HG03575 (cell line): ENCODE measurements around the gene DNMBP.
"Not testable (repeated sequence)": the region's sequence is repeated elsewhere in the genome, so short reads cannot be mapped to it uniquely, and the experiment has no call there.

Source experiments
- ATAC-seq: cut with Tn5 transposase; IDR thresholded peaks from one replicate; pipeline ENCODE4 v1.9.1; 2021; ENCODE audit not compliant: unreplicated experiment, insufficient number of reproducible peaks, low FRiP score; ENCODE audit errors: extremely low read depth

The DNMBP gene

DNA sequence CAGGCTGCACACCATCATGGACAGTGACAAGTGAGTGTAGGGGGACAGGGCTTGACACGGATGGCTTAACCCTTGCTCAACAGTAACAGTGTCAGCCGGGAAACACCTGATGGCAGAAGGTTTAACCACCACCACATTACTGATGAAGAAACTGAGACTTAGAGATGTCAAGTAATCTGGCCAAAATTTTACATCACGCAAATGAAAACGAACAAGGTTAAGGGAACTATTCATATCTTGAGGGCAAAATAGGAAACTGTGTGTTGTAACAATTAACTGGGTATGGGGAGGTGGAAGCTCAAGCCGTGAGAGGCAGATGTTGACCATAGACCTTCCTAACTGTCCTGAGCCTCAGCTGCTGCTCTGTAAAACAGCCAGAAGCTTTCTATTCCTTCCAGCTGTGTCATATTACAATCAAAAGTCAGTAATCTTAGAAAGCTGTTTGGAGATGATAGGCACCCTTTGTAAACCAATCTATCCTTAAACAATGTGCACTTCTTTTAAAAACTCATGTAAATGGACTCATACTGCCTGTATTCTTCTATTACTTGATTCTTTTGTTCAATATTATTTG, 158.9 kb downstream of the DNMBP start:
- ATAC-seq, result no peak

DNA sequence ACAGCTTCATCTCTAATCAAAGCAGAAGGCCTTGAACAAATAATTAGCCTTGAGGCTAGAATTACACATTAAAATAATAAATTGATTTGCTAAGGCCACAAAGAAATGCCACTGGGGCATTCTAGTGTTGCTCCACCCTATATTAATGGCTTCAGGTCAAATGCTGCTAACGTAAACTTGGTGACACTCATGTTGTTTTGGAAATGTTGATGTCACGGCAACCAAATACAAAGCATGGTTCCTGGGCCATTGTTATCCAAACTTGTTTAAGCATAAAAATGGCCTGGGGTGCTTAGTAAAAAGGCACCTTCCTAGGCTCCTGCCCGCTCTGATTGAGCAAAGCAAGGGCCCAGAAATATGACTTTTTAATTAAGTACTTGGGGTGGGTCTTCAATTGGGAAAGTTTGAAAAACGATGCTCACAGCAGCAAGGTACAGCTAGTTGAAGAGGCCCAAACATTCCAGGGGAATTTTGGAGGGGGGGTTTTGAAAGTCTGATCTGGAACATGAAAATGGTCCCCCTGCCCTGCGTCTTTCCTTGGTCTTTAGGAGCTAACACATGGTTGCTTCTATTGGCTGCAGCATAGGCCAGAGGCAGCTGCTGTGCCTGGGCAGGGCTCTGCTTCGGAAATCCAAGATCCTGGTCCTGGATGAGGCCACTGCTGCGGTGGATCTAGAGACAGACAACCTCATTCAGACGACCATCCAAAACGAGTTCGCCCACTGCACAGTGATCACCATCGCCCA, 159.6 kb downstream of the DNMBP start:
- no peak for ATAC-seq

DNA sequence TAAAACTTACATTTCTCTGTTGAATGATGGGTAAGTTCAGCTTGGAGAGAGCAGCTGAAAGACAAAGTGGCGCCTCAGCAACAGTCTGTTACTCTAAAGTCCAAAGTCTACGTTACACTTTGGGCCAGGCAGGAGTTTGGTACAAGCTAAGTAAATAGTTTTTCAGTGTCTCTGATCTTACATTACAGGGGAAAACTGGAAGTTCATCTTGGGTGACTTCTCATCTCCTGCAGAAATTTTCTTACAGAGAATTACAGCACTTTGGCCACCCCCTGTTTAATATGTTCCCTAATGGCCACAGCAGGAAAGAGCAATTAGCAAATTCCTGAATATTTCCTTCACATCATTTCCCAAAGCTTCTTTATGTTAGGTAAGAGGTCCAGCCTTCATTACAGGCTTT, 160.2 kb downstream of the DNMBP start:
- no peak for ATAC-seq

DNA sequence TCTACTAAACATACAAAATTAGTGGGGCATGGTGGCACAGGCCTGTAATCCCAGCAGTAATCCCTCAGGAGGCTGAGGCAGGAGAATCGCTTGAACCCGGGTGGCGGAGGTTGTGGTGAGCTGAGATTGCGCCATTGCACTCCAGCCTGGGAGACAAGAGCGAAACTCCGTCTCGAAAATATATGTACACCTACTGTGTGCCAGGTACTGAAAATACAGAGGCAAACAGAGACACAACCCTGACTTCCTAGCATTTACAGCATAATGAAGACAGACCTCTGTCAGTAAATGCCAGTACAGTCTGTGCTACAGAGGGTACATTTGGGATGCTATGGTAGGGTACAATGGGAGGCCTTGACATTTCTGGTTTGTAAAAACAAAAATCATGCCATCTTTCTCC, 160.7 kb downstream of the DNMBP start:
- ATAC-seq, result no peak

DNA sequence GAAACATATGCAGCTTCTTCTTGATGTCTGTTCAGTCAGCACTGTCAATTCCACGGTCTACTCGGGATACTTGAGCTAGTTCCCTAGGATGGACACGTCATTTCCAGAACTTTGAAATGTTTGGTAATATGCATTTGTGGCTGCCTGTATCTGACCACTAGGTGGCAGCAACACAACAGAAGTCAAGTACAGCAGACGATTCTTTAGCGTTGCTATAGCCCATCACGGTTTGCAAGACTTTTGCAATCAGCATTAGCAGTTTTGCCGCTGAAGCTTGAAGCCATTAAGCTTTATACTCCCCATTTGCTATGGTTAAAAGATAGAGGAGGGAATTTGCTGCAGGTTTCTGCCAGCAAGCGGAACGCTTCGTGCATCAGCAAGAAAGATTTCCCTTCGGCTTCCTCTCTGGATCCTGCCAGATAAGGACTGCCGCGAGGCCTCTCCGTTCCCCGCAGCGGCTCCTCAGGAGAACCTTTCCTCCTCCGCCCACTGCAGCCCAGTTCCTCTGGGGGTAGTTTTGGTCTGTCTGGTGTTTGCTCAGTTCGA, 163.8 kb downstream of the DNMBP start:
- no peak for ATAC-seq

DNA sequence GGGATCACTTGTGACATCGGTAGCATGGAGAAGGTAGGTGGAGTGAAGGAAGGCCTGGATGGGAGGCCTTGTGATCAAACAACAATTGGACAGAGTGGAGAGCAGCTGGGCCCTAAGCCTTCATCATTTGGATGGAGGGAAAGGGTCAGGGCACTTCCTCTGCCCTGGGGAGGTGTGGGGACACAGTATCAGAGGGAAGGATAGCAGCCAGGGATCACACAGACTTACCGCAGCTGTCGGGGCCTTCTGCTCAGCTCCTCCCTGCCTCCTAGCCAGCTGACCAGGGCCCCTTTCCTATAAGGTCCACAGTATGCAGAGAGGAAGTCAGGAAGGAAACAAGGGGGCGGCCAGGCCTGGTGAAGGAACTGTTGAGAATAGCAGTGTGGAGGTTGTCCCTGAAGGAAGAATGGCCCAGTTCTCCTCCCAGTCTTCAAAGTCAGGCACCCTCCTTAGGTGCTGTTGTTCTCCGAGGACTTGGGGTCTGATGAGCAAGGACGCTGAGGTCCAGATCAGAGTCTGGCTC, 165.3 kb downstream of the DNMBP start:
- ATAC-seq, result no peak

DNA sequence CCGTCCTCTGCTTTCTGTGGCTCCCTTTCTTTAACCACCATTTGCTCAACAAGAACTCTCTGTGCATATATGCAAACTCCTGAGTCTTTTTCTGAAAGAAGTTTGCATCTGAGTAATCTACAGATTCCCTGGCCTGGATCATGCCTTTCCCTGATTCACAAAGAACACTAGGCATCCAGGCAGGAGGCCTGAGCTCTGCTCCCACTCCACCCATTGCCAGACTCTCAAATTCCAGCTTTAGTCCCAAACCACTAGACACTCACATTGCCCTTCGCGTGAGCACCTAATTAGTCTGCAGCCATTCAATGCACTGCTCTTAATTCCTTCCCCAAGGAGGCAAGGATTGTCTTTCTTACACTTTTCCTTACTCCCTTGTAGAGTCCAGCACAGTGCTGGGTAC, 166.4 kb downstream of the DNMBP start:
- no peak for ATAC-seq

DNA sequence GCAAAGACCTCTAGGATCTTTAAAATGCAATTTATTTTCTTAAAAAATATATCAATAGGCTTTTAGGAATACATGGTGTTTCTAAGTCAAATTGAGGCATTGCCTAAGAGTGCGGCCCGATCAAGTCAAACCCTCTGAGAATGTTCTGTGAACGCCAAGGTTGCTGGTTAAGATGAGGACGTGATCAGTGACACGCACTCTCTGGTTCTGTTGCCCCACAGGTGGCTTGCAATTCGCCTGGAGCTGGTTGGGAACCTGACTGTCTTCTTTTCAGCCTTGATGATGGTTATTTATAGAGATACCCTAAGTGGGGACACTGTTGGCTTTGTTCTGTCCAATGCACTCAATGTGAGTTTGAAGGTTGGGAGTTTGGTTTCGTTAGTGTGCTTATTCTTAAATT, 168.0 kb downstream of the DNMBP start:
- no peak for ATAC-seq

DNA sequence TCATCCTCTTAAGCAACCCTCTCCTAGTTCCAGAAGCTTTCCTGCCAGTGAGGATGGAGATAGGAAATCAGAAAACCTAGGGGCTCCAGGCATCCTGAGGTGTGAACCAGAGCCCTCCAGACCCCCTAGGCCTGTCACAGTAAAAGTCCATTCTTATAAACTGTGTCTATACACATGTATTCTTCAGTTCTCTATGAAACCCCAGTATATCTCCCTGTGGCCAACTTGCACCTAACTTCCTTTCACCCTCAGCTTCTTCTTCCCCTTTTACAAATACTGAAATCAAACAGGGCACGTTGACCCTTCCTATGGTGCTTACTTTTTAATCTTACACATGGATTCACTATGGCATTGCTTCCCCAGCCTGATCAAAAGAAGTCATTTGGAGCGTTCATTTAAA, 168.9 kb downstream of the DNMBP start:
- ATAC-seq, result not testable (repeated sequence)

DNA sequence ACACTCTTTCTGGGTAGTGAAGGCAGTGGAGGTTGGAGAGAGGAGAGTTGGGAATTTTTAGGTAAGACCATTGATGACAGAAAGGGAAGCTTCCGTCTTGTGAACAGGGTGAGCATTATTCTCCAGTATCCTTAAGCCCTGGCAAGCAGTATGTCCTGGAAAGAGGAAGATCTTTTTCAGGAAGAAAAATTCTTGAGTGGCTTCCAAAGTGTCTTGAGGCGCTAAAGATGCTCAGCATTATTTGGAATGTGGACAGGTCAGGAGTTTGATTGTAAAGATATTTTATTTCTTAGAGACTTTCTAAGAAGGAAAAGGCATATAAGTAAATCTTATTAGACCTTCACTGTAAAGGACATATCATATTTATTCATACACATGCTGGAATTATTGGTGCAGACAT, 173.0 kb downstream of the DNMBP start:
- no peak for ATAC-seq

DNA sequence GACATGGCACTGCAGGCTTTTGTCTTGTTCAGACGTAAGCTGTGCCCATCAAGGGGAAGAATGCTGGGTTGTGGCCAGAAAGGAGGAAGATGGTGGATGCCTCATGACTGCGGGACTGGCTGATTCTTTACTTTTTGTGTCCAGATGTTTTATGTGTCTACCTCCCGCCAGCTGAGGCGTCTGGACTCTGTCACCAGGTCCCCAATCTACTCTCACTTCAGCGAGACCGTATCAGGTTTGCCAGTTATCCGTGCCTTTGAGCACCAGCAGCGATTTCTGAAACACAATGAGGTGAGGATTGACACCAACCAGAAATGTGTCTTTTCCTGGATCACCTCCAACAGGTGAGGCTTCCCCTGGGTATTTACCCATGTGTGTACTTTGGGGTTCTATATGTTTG, 173.8 kb downstream of the DNMBP start:
- no peak for ATAC-seq

DNA sequence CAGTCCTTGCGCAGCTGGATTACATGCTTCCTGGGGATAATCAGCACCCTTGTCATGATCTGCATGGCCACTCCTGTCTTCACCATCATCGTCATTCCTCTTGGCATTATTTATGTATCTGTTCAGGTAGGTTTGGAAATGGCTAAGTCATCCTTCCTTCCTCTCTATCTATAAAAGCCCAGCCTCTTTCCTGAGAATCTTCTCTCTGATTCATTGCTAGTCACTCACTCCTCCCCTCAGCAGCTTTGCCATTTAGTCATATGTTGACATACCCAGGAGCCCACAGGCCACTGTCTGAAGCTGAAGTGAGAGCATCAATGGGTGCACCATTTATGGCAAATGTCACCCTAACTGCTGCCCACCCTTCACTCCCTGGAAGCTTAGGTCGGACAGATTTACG, 175.3 kb downstream of the DNMBP start:
- ATAC-seq, result no peak

DNA sequence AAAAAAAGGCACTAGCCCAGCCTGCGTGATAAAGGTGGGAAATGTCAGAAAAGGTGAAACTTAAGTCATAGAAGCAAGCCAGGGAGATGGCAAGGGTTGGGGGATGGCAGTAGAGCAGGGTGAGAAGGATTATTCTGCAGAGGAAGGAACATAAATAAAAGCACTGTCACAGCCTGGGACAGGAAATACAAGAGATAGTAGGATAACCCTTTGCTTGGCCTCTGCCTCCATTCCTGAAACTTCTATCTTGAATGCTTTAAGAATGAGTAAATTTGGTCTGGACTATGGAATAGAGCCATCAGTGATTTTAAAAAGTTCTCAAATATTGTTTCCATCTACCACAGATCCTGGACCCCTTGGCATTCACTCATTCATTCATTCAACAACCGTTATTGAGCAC, 177.3 kb downstream of the DNMBP start:
- ATAC-seq, result no peak

DNA sequence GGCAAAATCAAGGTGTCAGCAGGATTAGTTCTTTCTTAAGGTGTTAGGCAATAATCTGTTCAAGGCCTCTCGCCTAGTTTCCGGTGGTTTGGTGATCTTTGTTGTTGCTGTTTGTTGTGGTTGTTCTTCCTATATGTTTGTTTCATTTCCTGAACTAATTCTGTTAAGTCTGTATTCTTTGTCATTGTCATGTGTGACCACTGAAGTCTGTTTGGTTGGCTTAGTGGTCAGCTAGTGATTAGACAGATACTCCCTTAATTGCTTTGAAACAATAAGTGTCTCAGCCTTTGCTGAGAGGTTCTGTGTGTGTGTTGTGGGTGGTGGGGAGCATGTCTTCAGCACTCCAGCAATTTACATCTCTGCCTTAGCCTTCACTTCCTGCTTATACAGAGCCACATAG, 181.3 kb downstream of the DNMBP start:
- no peak for ATAC-seq

DNA sequence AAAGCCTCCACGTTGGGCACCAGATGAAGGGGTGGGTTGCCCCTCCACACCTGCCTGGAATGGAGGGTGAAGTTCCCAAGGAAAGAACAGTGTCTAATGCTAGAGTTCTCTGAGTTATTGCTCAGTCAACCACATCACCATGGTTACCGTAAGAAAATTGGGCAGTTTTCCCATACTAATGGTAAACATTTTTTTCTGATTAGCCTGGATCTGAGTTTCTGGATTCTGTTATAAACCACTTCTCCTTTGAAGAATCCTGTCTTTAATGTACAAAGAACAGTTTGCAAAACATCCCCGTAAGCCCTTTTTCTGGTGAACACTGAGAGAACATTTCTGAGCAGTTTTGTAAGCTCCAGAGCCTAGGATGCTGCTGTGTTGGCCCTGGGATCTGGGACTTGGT, 181.8 kb downstream of the DNMBP start:
- ATAC-seq, result no peak
